CD4-positive, CD25-positive, alpha-beta regulatory T cell (primary cell): ENCODE measurements around the gene ITPRID2. TPM values are rescaled to one million over a fixed set of nuclear protein-coding genes. Genes with fewer than 3 reads are reported as not detected.

Source experiments
- ATAC-seq, 2 donors: fragments of 150-1000 bp; cut with Tn5 transposase; one replicate each; pipeline ENCODE4 v1.10.0; 2021; ENCODE audit warnings: low read depth in 2 of 2, moderate number of reproducible peaks in 2 of 2, moderate library complexity in 1 of 2
- DNase-seq, 3 donors: peaks; one replicate each; pipeline versions ENCODE4 v3.0.0 to v3.0.0-alpha.2; 2012 to 2022; ENCODE audit warnings: mixed read lengths in 1 of 3
- H3K27ac ChIP-seq: one replicate; pipeline ENCODE4 v1.7.0; 2013; ENCODE audit warnings: mild to moderate bottlenecking, low read length; ENCODE audit not compliant: insufficient read depth, poor library complexity, severe bottlenecking
- H3K27me3 ChIP-seq: one replicate; pipeline ENCODE4 v1.7.0; 2013; ENCODE audit warnings: low read length; ENCODE audit not compliant: control insufficient read depth, insufficient read depth
- H3K36me3 ChIP-seq: one replicate; pipeline ENCODE4 v1.7.0; 2013; ENCODE audit warnings: mild to moderate bottlenecking, low read length, moderate library complexity; ENCODE audit not compliant: control insufficient read depth, insufficient read depth
- H3K4me1 ChIP-seq: 2 replicates; pipeline ENCODE4 v1.7.0; 2013; ENCODE audit warnings: mild to moderate bottlenecking, low read length; ENCODE audit not compliant: insufficient read depth, control insufficient read depth, poor library complexity, severe bottlenecking
- H3K4me3 ChIP-seq: one replicate; pipeline ENCODE4 v1.7.0; 2013; ENCODE audit warnings: low read depth, mild to moderate bottlenecking, low read length, moderate library complexity
- H3K9me3 ChIP-seq, 2 experiments: 1 replicate in 1 of 2; 2 replicates in 1 of 2; pipeline ENCODE4 v1.7.0; 2013; ENCODE audit warnings: low read length in 2 of 2, mild to moderate bottlenecking in 1 of 2, moderate library complexity in 1 of 2; ENCODE audit not compliant: control insufficient read depth in 2 of 2
- H3K27ac Mint-ChIP-seq, 3 donors: one replicate each; pipeline ENCODE4 v1.8.0; 2020 to 2022; ENCODE audit warnings: mild to moderate bottlenecking in 3 of 3, mixed read lengths in 3 of 3, moderate library complexity in 2 of 3
- H3K27me3 Mint-ChIP-seq: one replicate; pipeline ENCODE4 v1.8.0; 2022; ENCODE audit warnings: mild to moderate bottlenecking, mixed read lengths
- H3K36me3 Mint-ChIP-seq: one replicate; pipeline ENCODE4 v1.8.0; 2020; ENCODE audit warnings: mixed read lengths
- H3K4me1 Mint-ChIP-seq, 4 donors: one replicate each; pipeline ENCODE4 v1.8.0; 2020 to 2022; ENCODE audit warnings: mixed read lengths in 4 of 4, mild to moderate bottlenecking in 1 of 4
- H3K4me3 Mint-ChIP-seq, 4 donors: one replicate each; pipeline ENCODE4 v1.8.0; 2020 to 2022; ENCODE audit warnings: mild to moderate bottlenecking in 4 of 4, mixed read lengths in 4 of 4, moderate library complexity in 3 of 4
- H3K9me3 Mint-ChIP-seq, 7 donors: one replicate each; pipeline ENCODE4 v1.8.0; 2020 to 2022; ENCODE audit warnings: mixed read lengths in 7 of 7, mild to moderate bottlenecking in 3 of 7, moderate library complexity in 2 of 7
- polyA plus RNA-seq, 4 donors: library from polyadenylated mRNA; unstranded; fragments of 300-500 nt; fragmentation: Illumina TruSeq; gene quantifications; one replicate each; pipeline ENCODE4 v1.2.3, GENCODE V29; 2021
- total RNA-seq: library from RNA; stranded (reverse); gene quantifications from one replicate; pipeline ENCODE4 v1.2.3, GENCODE V29; 2022

ITPRID2 gene
- total and polyA plus RNA-seq, 5 donors from 2014 or later: 1.6 to 42.4 (median 5.5) TPM

DNA sequence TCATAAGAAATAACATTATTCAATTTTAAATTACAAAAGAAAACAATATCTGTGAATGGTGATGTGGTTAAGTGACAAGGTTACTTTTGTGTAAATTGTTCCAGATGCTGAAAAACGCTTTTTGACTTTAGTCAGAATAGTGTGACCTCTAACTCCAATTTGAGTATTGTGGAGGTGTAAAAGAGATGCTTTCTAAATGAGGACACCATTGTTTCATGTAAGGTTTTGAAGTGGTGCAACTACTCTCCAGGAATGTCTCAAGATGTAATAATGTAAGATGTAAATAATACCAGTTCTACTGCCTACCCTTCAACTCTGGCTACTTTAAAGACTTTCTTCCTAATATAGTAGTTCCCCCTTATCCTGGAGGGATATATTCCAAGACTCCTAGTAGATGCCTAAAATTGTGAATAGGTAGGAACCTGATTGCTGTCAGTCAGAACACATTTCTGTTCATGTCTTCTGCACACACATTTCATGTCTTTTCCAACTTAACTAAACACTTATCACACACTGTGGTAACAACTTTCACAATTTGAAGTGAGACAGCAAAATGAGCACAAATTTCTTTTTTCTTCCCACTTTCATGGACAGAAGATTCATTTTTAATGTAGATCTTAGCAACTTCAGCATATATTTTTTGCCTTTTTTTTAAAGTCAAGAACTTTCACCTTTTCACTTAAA, 55.1 kb downstream of the ITPRID2 start:
- no peaks in the 10 kb centered on the region for H3K4me1 ChIP-seq
- H3K27me3 Mint-ChIP-seq: peaks cover 29% of the 10 kb centered on the region
- no peak for ATAC-seq

DNA sequence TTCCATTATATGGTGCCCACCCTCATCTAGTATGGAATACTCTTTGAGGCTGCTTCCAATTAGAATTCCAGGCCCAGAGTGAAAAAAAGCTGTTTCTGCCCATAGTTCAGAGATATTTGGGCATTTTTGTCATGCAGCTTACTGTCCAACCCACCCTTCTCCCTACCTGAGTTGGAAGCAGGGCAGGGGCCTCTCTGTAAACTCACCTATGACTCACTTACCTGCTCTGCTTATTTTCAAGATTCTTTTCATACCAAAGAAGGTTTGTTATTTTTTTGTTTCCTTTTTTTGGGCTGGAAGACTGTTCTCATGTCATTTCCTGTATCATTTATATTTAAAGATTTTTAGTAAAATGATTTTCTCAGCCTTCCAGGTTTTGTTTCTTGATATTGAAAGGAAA, 55.7 kb downstream of the ITPRID2 start:
- no peaks in the 10 kb centered on the region for H3K4me1 Mint-ChIP-seq
- no peak overlapping the region for H3K4me3 Mint-ChIP-seq
- H3K36me3 ChIP-seq: no peaks in the 10 kb centered on the region
- no peak overlapping the region for H3K4me3 ChIP-seq
- no peak overlapping the region for H3K27ac Mint-ChIP-seq
- no peak overlapping the region for H3K27ac ChIP-seq
- H3K36me3 Mint-ChIP-seq: no peaks in the 10 kb centered on the region
- H3K9me3 Mint-ChIP-seq: peaks cover 0 to 3% (median 0%) of the 10 kb centered on the region in 7 donors
- no peak for ATAC-seq
- peaks cover 26% of the 10 kb centered on the region for H3K27me3 Mint-ChIP-seq
- no peaks in the 10 kb centered on the region for H3K9me3 ChIP-seq
- DNase-seq: no peak
- H3K4me1 ChIP-seq: no peaks in the 10 kb centered on the region
- peaks cover 8% of the 10 kb centered on the region for H3K27me3 ChIP-seq

More for the DNA sequence above, 55.1 kb downstream of the ITPRID2 start:
- Mint-ChIP-seq H3K9me3 (peaks cover 0 to 3% (median 0%) of the 10 kb centered on the region in 7 donors), H3K4me3 (no peak overlapping the region), H3K27ac (no peak overlapping the region), H3K36me3 (no peaks in the 10 kb centered on the region), H3K4me1 (no peaks in the 10 kb centered on the region)
- no peak overlapping the region for H3K27ac ChIP-seq
- no peaks in the 10 kb centered on the region for H3K9me3 ChIP-seq
- peaks cover 10% of the 10 kb centered on the region for H3K27me3 ChIP-seq
- H3K4me3 ChIP-seq: no peak overlapping the region
- H3K36me3 ChIP-seq: no peaks in the 10 kb centered on the region
- DNase-seq: no peak

- ATAC-seq (no peak), DNase-seq (no peak)
- Histone ChIP-seq H3K4me3 (no peak overlapping the region), H3K36me3 (no peaks in the 10 kb centered on the region), H3K4me1 (no peaks in the 10 kb centered on the region), H3K27me3 (peaks cover 11% of the 10 kb centered on the region), H3K27ac (no peak overlapping the region), H3K9me3 (no peaks in the 10 kb centered on the region)
- no peak overlapping the region for H3K4me3 Mint-ChIP-seq
- no peaks in the 10 kb centered on the region for H3K36me3 Mint-ChIP-seq
- peaks cover 0 to 3% (median 0%) of the 10 kb centered on the region in 7 donors for H3K9me3 Mint-ChIP-seq
- peaks cover 29% of the 10 kb centered on the region for H3K27me3 Mint-ChIP-seq
- H3K27ac Mint-ChIP-seq: peak overlapping the region in 1 of 3 donors; percentile 5
- H3K4me1 Mint-ChIP-seq: peaks cover 0 to under 1% (median 0%) of the 10 kb centered on the region in 4 donors
Measured at GRCh38 chr2:181948227-181948626, 56.7 kb downstream of the ITPRID2 start.

DNA sequence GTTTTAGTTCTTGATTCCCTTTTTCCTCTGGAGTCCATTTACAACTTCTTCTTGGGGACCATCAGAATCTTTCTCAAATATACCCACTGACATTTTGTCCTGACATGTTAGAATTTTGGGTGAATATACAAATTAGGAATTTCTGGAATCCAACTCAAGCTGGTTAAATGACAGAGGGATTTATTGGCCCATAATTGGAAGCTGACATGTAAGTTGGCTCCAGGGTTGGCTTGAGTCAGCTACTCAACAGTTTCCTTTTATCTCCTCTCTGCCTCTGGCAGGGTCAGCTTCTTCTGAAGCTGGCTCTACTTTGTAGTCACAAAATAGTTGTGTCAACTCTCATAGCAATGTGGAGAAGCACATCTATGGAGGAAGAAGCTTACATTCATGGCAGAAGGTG, 57.5 kb downstream of the ITPRID2 start:
- H3K4me3 Mint-ChIP-seq: no peak overlapping the region
- no peaks in the 10 kb centered on the region for H3K9me3 ChIP-seq
- H3K27me3 Mint-ChIP-seq: peaks cover 33% of the 10 kb centered on the region
- H3K36me3 ChIP-seq: no peaks in the 10 kb centered on the region
- peaks cover 0 to 3% (median 0%) of the 10 kb centered on the region in 7 donors for H3K9me3 Mint-ChIP-seq
- H3K36me3 Mint-ChIP-seq: no peaks in the 10 kb centered on the region
- peaks cover 12% of the 10 kb centered on the region for H3K27me3 ChIP-seq
- peaks cover 0 to 9% (median 7%) of the 10 kb centered on the region in 4 donors for H3K4me1 Mint-ChIP-seq
- H3K4me1 ChIP-seq: peaks cover 6% of the 10 kb centered on the region
- H3K4me3 ChIP-seq: no peak overlapping the region
- no peak overlapping the region for H3K27ac ChIP-seq
- DNase-seq (no peak), ATAC-seq (no peak)
- no peak overlapping the region for H3K27ac Mint-ChIP-seq

DNA sequence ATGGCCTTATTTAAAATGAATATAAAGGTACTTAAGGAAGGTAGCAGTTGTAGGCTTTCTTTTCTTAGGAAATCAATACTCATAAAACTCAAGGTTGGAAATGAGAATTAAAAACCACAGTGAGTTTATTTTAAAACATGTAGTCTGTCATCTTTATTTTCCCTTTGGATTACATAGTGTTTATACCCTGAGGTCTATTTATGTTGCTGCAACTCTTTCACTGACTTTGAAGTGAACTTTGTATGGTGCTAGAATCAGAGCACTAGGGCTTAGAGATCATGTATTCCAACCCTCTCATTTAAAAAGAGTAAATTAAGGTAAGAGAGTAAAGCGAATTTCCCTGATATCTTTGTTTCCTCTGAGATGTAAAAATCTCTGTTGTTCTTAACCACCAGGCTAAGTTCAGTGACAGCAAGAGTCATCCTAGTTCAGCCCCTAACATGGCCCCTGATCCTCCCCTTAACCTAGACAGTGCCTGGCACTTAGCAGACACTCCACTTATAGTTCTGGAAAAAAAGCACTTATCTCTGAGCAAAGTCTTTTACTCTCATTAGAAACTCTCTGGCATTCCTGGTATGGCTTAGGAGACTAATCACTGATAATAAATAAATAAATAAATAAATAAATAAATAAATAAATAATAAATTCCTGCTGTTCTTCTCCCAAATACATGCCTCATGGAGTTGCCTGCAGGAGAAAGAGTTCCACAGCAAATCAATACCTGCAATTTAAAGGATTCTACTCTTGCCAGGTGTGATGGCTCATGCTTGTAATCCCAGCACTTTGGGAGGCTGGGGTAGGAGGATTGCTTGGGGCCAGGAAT, 61.1 kb downstream of the ITPRID2 start:
- peaks cover 0 to 15% (median 10%) of the 10 kb centered on the region in 4 donors for H3K4me1 Mint-ChIP-seq
- H3K36me3 ChIP-seq: no peaks in the 10 kb centered on the region

DNA sequence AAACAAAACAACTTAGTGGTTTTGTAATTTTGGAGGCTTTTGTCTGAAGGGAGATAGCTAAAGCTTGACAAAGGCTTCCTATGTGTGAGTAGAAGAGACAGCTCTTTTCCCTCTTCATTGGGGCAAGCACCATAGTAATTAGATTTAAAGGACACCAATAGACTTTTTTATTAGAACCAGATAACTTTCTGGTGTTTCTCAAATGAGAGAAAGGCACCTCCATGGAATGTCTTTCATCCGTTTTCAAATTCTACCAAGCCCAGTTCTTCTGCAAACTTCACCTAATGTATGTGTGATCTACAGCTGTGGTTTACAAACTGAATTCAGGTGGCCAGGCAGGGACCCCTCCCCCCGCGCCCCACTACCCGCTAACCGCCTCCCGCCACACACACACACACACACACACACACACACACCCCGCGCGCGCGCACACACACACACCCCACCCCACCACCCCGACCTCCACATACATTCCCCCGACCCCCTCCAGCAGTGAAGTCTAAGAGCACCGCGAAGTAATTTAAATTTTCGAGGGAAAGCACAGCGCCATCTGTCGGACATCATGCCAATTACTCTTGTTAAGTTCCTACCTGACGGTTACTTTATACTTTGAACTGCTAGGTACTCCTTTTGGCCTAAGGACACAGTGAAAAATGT, 62.5 kb downstream of the ITPRID2 start:
- ATAC-seq (peak; percentile 37 to 48), DNase-seq (peak; percentile 33 to 76 (median 43))
- H3K9me3 Mint-ChIP-seq: peaks cover 0 to 5% (median 0%) of the 10 kb centered on the region in 7 donors
- no peak overlapping the region for H3K4me3 ChIP-seq
- no peaks in the 10 kb centered on the region for H3K9me3 ChIP-seq
- H3K36me3 ChIP-seq: no peaks in the 10 kb centered on the region
- peaks cover 0 to 17% (median 10%) of the 10 kb centered on the region in 4 donors for H3K4me1 Mint-ChIP-seq
- H3K27me3 ChIP-seq: peaks cover 18% of the 10 kb centered on the region
- H3K27ac ChIP-seq: no peak overlapping the region
- peaks cover 11% of the 10 kb centered on the region for H3K4me1 ChIP-seq
- H3K4me3 Mint-ChIP-seq: peak overlapping the region in 3 of 4 donors; percentile 34 to 47 (median 44)
- H3K27me3 Mint-ChIP-seq: peaks cover 34% of the 10 kb centered on the region
- H3K27ac Mint-ChIP-seq: no peak overlapping the region
- no peaks in the 10 kb centered on the region for H3K36me3 Mint-ChIP-seq

More for the DNA sequence above, 61.1 kb downstream of the ITPRID2 start:
- ATAC-seq (no peak), DNase-seq (no peak)
- peaks cover 0 to 3% (median 0%) of the 10 kb centered on the region in 7 donors for H3K9me3 Mint-ChIP-seq
- no peaks in the 10 kb centered on the region for H3K36me3 Mint-ChIP-seq
- peaks cover 11% of the 10 kb centered on the region for H3K4me1 ChIP-seq
- no peak overlapping the region for H3K27ac ChIP-seq
- H3K27me3 Mint-ChIP-seq: peaks cover 39% of the 10 kb centered on the region
- no peak overlapping the region for H3K27ac Mint-ChIP-seq
- H3K9me3 ChIP-seq: no peaks in the 10 kb centered on the region
- peaks cover 12% of the 10 kb centered on the region for H3K27me3 ChIP-seq
- no peak overlapping the region for H3K4me3 ChIP-seq
- no peak overlapping the region for H3K4me3 Mint-ChIP-seq

GRCh38 chr2:181954538-181954883, 63.0 kb downstream of the ITPRID2 start:
- peak overlapping the region in 1 of 4 donors; percentile 47 for H3K4me3 Mint-ChIP-seq
- H3K9me3 Mint-ChIP-seq: peaks cover 0 to 3% (median 0%) of the 10 kb centered on the region in 7 donors
- DNase-seq (no peak), ATAC-seq (no peak)
- Histone ChIP-seq H3K4me3 (no peak overlapping the region), H3K4me1 (peaks cover 11% of the 10 kb centered on the region), H3K27me3 (peaks cover 19% of the 10 kb centered on the region), H3K27ac (no peak overlapping the region), H3K9me3 (no peaks in the 10 kb centered on the region), H3K36me3 (no peaks in the 10 kb centered on the region)
- H3K36me3 Mint-ChIP-seq: no peaks in the 10 kb centered on the region
- H3K27me3 Mint-ChIP-seq: peaks cover 31% of the 10 kb centered on the region
- H3K4me1 Mint-ChIP-seq: peaks cover 0 to 17% (median 10%) of the 10 kb centered on the region in 4 donors
- peak overlapping the region in 1 of 3 donors; percentile 20 for H3K27ac Mint-ChIP-seq
